NCI-H2081 (cell line): ENCODE measurements around the gene ADGRF1.
"Not testable (repeated sequence)": the region's sequence is repeated elsewhere in the genome, so short reads cannot be mapped to it uniquely, and the experiment has no call there.

Experiments used
- DNase-seq, 2 experiments: peaks; one replicate each; lab custom pipeline; 2025; lab: John Stamatoyannopoulos, UW

Gene ADGRF1

GRCh38 chr6:47022191-47022590 lies 19.9 kb downstream of the ADGRF1 start:
- no peak for DNase-seq

- no peak for DNase-seq
Measured at GRCh38 chr6:47019941-47020340, 22.2 kb downstream of the ADGRF1 start.

GRCh38 chr6:47016909-47017308 lies 25.2 kb downstream of the ADGRF1 start:
- no peak for DNase-seq

- no peak for DNase-seq
Measured at GRCh38 chr6:47016261-47016660, 25.9 kb downstream of the ADGRF1 start.

GRCh38 chr6:47014401-47014800 lies 27.7 kb downstream of the ADGRF1 start:
- no peak for DNase-seq

- no peak for DNase-seq
Measured at GRCh38 chr6:47009583-47009982, 32.5 kb downstream of the ADGRF1 start.

- DNase-seq: no peak
Measured at GRCh38 chr6:47008397-47008763, 33.8 kb downstream of the ADGRF1 start.

GRCh38 chr6:47007657-47008396 lies 34.3 kb downstream of the ADGRF1 start:
- no peak for DNase-seq

- no peak for DNase-seq
Measured at GRCh38 chr6:47005486-47005885, 36.6 kb downstream of the ADGRF1 start.

- DNase-seq: no peak
Measured at GRCh38 chr6:47004463-47004862, 37.7 kb downstream of the ADGRF1 start.

- DNase-seq: peak in 1 of 2 experiments; percentile 17
Measured at GRCh38 chr6:47000842-47001241, 41.3 kb downstream of the ADGRF1 start.

GRCh38 chr6:46998436-46999017 lies 43.6 kb downstream of the ADGRF1 start:
- DNase-seq: no peak

- DNase-seq: no peak
Measured at GRCh38 chr6:46997646-46998045, 44.5 kb downstream of the ADGRF1 start.

- DNase-seq: no peak
Measured at GRCh38 chr6:46996860-46997641, 45.1 kb downstream of the ADGRF1 start.

- DNase-seq: no peak
Measured at GRCh38 chr6:46994933-46995332, 47.2 kb downstream of the ADGRF1 start.

GRCh38 chr6:46993846-46994245 lies 48.3 kb downstream of the ADGRF1 start:
- no peak for DNase-seq

- not testable (repeated sequence) for DNase-seq
Measured at GRCh38 chr6:46992391-46992790, 49.7 kb downstream of the ADGRF1 start.

- DNase-seq: peak; percentile 43 to 77
Measured at GRCh38 chr6:46990818-46991510, 51.2 kb downstream of the ADGRF1 start.

- DNase-seq: no peak
Measured at GRCh38 chr6:46990031-46990644, 52.0 kb downstream of the ADGRF1 start.

GRCh38 chr6:46989398-46989797 lies 52.7 kb downstream of the ADGRF1 start:
- DNase-seq: no peak

- DNase-seq: no peak
Measured at GRCh38 chr6:46985943-46986342, 56.2 kb downstream of the ADGRF1 start.

GRCh38 chr6:46983007-46983411 lies 59.1 kb downstream of the ADGRF1 start:
- no peak for DNase-seq
